Smooth muscle cell (in vitro differentiated cells): Measurements from ENCODE around the gene TBC1D22B. TPM values are rescaled to one million over a fixed set of nuclear protein-coding genes. Genes with fewer than 3 reads are reported as not detected.

Source experiments
- DNase-seq: peaks from one replicate; lab custom pipeline; 2025; ENCODE audit not compliant: unreplicated experiment; lab: John Stamatoyannopoulos, UW
- H2AFZ ChIP-seq: fragments of 200-600 bp; sonication (generic); 2 replicates; pipeline ENCODE4 v1.6.0; 2016; ENCODE audit warnings: antibody characterized with exemption, low read depth, mild to moderate bottlenecking
- H3F3A ChIP-seq: fragments of 200-600 bp; sonication (generic); 2 replicates; pipeline ENCODE4 v1.6.0; 2017; ENCODE audit warnings: antibody characterized with exemption, low read depth
- H3K27ac ChIP-seq: fragments of 200-600 bp; sonication (generic); 2 replicates; pipeline ENCODE4 v1.5.1; 2016; ENCODE audit warnings: low read depth, mild to moderate bottlenecking
- H3K27me3 ChIP-seq: fragments of 200-600 bp; sonication (generic); 2 replicates; pipeline ENCODE4 v1.6.1; 2016; ENCODE audit warnings: low read depth, mild to moderate bottlenecking
- H3K36me3 ChIP-seq: fragments of 200-600 bp; sonication (generic); 2 replicates; pipeline ENCODE4 v1.5.1; 2016; ENCODE audit warnings: low read depth
- H3K4me1 ChIP-seq: fragments of 200-600 bp; sonication (generic); 2 replicates; pipeline ENCODE4 v1.5.1; 2016; ENCODE audit warnings: low read depth
- H3K4me2 ChIP-seq: fragments of 200-600 bp; sonication (generic); 2 replicates; pipeline ENCODE4 v1.6.0; 2016; ENCODE audit warnings: mild to moderate bottlenecking
- H3K4me3 ChIP-seq: fragments of 200-600 bp; sonication (generic); 2 replicates; pipeline ENCODE4 v1.5.1; 2016; ENCODE audit warnings: mild to moderate bottlenecking
- H3K79me2 ChIP-seq: fragments of 200-600 bp; sonication (generic); 2 replicates; pipeline ENCODE4 v1.6.0; 2016; ENCODE audit warnings: low read depth, mild to moderate bottlenecking
- H3K9ac ChIP-seq: fragments of 200-600 bp; sonication (generic); 2 replicates; pipeline ENCODE4 v1.6.0; 2016; ENCODE audit warnings: low read depth
- H3K9me3 ChIP-seq: fragments of 200-600 bp; sonication (generic); replicated peaks from 2 replicates; pipeline ENCODE4 v1.5.1; 2016; ENCODE audit warnings: low read depth
- H4K20me1 ChIP-seq: fragments of 200-600 bp; sonication (generic); 2 replicates; pipeline ENCODE4 v1.6.0; 2016; ENCODE audit warnings: low read depth
- WGBS: methylation state at CpG from one replicate; pipeline ENCODE4 v1.1.7; 2016; ENCODE audit warnings: low lambda C conversion rate; 5-methylcytosine and 5-hydroxymethylcytosine counted together
- polyA plus RNA-seq: library from polyadenylated mRNA; unstranded; fragments of >200 nt; fragmentation: Nextera tagmentation; extraction: Ambion mirVana; gene quantifications from 2 replicates; pipeline ENCODE4 v1.2.1, GENCODE V29; 2016
- total RNA-seq: library from RNA; depleted of rRNA; stranded (reverse); fragments of >200 nt; gene quantifications from 2 replicates; pipeline ENCODE4 v1.2.3, GENCODE V29; 2014
- TF ChIP-seq, protein P1 (sequence below): fragments of 200-600 bp; sonication (generic); IDR thresholded peaks from 2 replicates; pipeline ENCODE4 v1.5.1; 2017; ENCODE audit warnings: borderline replicate concordance, mild to moderate bottlenecking, antibody characterized with exemption; ENCODE audit not compliant: insufficient read depth, poor library complexity, severe bottlenecking

Gene TBC1D22B
- total and polyA plus RNA-seq, 2 experiments from 2014 or later: 5.6 to 7.2 TPM

DNA sequence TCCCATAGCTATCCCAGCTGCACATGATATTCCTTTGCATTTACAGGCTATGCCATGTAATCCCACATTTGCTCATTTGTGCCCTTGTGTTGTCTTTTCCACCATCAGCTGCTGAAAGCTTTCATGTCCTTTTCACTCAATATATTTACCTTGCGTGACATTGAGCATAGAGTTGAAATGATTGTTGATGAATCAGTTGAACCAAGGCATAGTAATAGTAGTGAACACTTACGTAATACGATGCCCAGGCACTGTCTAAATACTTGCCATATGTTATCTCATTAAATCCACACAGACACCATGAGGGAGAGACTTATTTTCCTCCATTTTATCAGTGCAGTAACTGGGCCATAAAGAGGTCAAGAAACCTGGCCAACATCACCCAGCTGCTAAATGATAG is 109.3 kb downstream of the TBC1D22B start:
- H4K20me1 ChIP-seq: peaks cover 35% of the 10 kb centered on the region
- 92% methylated on average over 3 of the region's 3 CpGs for WGBS
- no peak overlapping the region for H3K9ac ChIP-seq
- H3K36me3 ChIP-seq: no peaks in the 10 kb centered on the region
- no peak overlapping the region for H3K27ac ChIP-seq
- H2AFZ ChIP-seq: no peak overlapping the region
- no peaks in the 10 kb centered on the region for H3F3A ChIP-seq
- TF ChIP-seq, protein P1, sequence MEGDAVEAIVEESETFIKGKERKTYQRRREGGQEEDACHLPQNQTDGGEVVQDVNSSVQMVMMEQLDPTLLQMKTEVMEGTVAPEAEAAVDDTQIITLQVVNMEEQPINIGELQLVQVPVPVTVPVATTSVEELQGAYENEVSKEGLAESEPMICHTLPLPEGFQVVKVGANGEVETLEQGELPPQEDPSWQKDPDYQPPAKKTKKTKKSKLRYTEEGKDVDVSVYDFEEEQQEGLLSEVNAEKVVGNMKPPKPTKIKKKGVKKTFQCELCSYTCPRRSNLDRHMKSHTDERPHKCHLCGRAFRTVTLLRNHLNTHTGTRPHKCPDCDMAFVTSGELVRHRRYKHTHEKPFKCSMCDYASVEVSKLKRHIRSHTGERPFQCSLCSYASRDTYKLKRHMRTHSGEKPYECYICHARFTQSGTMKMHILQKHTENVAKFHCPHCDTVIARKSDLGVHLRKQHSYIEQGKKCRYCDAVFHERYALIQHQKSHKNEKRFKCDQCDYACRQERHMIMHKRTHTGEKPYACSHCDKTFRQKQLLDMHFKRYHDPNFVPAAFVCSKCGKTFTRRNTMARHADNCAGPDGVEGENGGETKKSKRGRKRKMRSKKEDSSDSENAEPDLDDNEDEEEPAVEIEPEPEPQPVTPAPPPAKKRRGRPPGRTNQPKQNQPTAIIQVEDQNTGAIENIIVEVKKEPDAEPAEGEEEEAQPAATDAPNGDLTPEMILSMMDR: no peak
- no peaks in the 10 kb centered on the region for H3K4me1 ChIP-seq
- no peak overlapping the region for H3K4me2 ChIP-seq
- no peak for DNase-seq
- H3K9me3 ChIP-seq: no peaks in the 10 kb centered on the region
- no peaks in the 10 kb centered on the region for H3K79me2 ChIP-seq
- H3K4me3 ChIP-seq: no peak overlapping the region
- no peaks in the 10 kb centered on the region for H3K27me3 ChIP-seq

DNA sequence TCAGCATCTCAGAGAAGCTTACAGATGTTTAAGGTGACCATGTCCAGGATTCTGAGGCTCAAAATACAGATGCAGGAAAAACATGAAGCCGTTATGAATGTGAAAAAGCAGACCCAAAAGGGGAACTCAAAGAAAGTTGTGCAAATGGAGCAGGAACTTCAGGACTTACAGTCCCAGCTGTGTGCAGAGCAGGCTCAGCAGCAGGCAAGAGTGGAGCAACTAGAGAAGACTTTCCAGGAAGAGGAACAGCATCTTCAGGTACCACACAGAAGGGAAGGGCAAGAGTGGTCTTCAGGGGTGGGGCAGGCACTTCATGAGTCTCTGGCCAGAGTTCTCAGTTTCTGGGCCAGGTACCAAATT is 111.4 kb downstream of the TBC1D22B start:
- no peaks in the 10 kb centered on the region for H3F3A ChIP-seq
- peaks cover 35% of the 10 kb centered on the region for H4K20me1 ChIP-seq
- no peak overlapping the region for H3K27ac ChIP-seq
- no peak overlapping the region for H3K9ac ChIP-seq
- TF ChIP-seq, protein P1: no peak
- H3K4me1 ChIP-seq: no peaks in the 10 kb centered on the region
- no peak overlapping the region for H3K4me2 ChIP-seq
- no peaks in the 10 kb centered on the region for H3K36me3 ChIP-seq
- H3K79me2 ChIP-seq: no peaks in the 10 kb centered on the region
- no peak overlapping the region for H3K4me3 ChIP-seq
- H3K27me3 ChIP-seq: no peaks in the 10 kb centered on the region
- no peak overlapping the region for H2AFZ ChIP-seq
- DNase-seq: no peak
- no peaks in the 10 kb centered on the region for H3K9me3 ChIP-seq
- WGBS: 96% methylated on average over 1 of the region's 1 CpG

DNA sequence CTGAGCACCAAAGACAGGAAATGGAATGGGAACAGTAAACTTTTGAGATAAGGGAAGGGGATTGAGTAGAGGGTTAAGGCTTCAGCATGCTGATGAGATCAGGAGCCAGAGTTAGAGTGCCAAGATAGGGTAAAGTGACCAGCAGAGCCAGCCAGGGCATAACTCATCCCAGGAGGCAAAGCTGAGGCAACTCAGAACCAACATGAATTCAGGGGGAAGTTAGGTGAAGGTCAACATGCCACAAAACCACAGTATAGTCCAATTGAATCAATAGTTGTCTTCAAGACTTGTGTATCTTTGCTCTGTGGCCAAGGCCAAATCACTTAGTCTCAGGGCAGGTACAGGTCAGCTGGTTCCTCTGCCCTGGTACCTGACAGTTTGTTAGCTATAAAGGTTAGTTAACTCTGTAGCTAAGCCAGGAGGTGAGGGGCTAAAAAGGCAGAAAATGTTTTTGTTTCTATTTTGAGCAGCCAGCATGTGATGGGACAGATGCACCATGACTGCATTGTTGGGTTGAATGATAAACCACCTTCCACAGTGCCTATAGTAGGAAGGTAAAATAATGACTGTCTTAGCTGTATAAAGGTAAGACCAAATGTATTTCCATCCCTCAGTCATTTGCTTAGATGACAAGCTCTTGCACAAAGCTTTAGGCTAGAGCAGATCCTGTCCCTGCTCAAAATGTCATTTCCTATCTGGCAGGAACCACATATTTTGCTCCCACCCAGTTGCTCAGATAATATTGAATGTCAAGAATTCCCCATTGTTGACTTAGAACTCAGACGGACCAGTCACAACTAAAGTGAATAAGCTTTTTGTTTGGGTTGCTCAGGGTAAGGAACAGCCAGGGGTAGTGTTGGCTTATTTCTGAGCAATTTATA is 112.0 kb downstream of the TBC1D22B start:
- H3K4me2 ChIP-seq: no peak overlapping the region
- TF ChIP-seq, protein P1: no peak
- H3K36me3 ChIP-seq: no peaks in the 10 kb centered on the region
- no peaks in the 10 kb centered on the region for H3K9me3 ChIP-seq
- DNase-seq: no peak
- H2AFZ ChIP-seq: no peak overlapping the region
- no peaks in the 10 kb centered on the region for H3K27me3 ChIP-seq
- no peak overlapping the region for H3K27ac ChIP-seq
- H4K20me1 ChIP-seq: peaks cover 35% of the 10 kb centered on the region
- no peak overlapping the region for H3K4me3 ChIP-seq
- H3K4me1 ChIP-seq: no peaks in the 10 kb centered on the region
- no peak overlapping the region for H3K9ac ChIP-seq
- 62% methylated on average over 1 of the region's 1 CpG for WGBS
- H3K79me2 ChIP-seq: no peaks in the 10 kb centered on the region
- H3F3A ChIP-seq: no peaks in the 10 kb centered on the region
